Esophagus squamous epithelium (tissue), 4 donors: ENCODE data around the gene CDH19.

ENCODE experiments used
- CTCF ChIP-seq, 6 experiments: fragments of 450-650 bp in 4 of 6; fragments of 200-600 bp in 2 of 6; sonication (generic) in 2 of 6; IDR thresholded peaks; one replicate each; pipeline ENCODE4 v1.5.1; 2016 to 2019; ENCODE audit warnings: antibody characterized with exemption in 6 of 6, mild to moderate bottlenecking in 4 of 6, moderate library complexity in 4 of 6
- POLR2A ChIP-seq, 4 donors: fragments of 450-650 bp; IDR thresholded peaks; one replicate each; pipeline ENCODE4 v1.6.1; 2017; ENCODE audit warnings: antibody characterized with exemption in 4 of 4, mild to moderate bottlenecking in 4 of 4, moderate library complexity in 3 of 4

- TF ChIP-seq POLR2A (IDR thresholded peaks at IDR 0.05) (no peak), CTCF (IDR thresholded peaks at IDR 0.05) (no peak)
These were observed 43.8 kb upstream of the CDH19 start for GRCh38 chr18:66647671-66648070.
